Left kidney (tissue), 2 donors: Measurements from ENCODE around the gene RNF212. TPM values are rescaled to one million over a fixed set of nuclear protein-coding genes. Genes with fewer than 3 reads are reported as not detected.
A peak's percentile ranks its signal among the peaks of the same experiment; 100 is the strongest.

Source experiments
- DNase-seq: peaks from one replicate; pipeline ENCODE4 v3.0.0-alpha.2; 2013
- polyA plus RNA-seq: library from polyadenylated mRNA; unstranded; fragments of 120-200 nt; gene quantifications from one replicate; pipeline ENCODE4 v1.2.1, GENCODE V29; 2013; ENCODE audit not compliant: insufficient read length

The RNF212 gene
- polyA plus RNA-seq, 1 donor: 17.9 TPM

DNA sequence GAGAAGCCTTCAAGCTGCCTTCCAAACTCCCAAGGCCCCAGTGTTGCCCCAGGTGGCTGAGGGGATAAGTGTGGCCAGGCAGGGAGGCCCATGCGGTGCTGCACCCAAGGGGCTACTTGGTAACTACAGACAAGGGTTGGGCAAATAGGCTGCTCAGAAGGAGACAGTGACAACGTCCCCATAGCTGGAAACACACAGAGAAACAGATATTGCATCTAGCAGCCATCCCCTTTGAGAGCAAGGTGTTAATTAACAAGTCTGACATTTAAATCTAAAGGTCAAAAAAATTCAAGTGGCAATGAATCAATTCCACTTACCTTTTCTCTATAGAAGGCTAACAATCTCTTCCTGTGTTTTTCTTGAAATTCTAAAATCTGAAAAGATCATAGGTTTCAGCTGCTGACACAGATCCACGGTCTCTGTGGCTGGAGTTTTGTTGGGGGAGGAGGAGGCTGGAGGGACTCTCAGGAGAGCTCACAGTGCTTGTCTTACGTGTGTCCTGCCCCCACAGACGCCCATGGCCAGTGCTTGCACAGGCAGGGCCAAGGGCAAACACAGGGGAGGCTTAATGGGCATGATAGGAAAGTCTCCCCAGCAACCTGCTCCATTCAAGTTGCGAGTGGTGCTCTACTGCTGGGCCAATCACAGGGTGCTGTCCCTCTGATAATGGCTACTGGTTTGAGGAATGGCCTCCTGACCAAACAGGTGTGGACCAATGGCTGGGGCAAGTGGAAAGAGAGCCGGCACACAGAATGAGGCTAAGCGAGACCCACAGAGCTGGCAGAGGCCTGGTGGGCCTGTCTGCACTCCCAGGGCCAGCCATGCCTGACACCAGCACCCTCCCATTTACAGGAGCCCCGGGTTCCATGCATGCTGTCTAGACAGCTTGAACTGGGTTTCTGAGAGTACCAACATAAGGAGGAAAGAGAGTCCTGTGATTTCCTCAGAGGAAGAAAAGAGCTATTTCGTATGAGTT lies 22.6 kb downstream of the RNF212 start:
- DNase-seq: no peak

DNA sequence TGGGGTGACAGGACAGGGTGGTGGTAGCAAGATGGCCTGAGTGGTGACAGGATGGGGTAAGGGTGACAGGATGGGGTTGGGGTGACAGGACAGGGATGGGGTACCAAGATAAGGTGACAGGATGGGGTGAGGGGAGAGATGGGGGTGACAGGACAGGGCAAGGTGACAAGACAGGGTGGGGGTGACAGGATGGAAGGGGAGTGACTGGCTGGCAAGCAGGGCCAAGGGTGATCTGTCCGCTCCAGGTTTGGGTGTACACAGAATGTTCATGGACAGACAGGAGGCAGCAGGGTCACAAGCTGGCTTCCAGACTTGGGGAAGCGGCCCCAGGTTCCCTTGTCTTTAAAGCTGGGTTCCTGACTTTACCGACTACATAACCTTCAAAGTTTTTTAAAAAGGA lies 23.3 kb downstream of the RNF212 start:
- no peak for DNase-seq

DNA sequence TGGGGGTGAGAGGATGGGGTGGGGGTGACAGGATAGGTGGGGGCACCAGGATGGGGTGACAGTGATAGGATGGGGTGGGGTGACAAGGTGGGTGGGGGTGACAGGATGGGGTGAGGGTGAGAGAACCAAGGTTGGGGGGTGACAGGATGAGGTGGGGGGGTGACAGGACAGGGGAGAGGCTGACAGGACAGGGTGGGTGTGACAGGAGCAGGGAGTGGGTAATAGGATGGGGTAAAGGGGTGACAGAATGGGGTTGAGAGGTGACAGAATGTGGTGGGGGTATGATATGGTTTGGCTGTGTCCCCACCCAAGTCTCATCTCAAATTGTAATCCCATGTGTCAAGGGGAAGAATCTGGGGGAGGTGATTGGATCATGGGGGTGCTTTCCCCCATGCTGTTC lies 26.0 kb downstream of the RNF212 start:
- no peak for DNase-seq

DNA sequence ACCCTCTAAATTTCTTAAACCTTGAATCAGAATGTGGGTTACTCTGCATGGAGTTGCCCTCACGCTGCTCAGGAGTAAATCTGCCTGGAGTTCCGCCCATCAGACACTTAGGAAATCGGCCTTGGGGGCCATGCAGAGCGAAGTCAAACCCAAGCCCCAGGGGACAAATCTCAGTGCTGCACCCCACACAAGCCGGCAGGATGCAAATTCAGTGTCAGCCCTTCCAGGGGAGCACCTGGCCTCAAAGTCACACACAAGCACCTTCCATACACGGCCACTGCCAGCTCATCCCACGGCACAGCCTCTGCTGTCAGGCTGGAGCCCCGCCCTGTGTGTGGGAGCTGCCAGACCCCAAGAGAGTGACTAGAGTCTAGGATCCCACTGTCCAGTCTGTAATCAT lies 27.4 kb downstream of the RNF212 start:
- no peak for DNase-seq

- DNase-seq: no peak
Observed at GRCh38 chr4:1085404-1085799, 28.0 kb downstream of the RNF212 start.

DNA sequence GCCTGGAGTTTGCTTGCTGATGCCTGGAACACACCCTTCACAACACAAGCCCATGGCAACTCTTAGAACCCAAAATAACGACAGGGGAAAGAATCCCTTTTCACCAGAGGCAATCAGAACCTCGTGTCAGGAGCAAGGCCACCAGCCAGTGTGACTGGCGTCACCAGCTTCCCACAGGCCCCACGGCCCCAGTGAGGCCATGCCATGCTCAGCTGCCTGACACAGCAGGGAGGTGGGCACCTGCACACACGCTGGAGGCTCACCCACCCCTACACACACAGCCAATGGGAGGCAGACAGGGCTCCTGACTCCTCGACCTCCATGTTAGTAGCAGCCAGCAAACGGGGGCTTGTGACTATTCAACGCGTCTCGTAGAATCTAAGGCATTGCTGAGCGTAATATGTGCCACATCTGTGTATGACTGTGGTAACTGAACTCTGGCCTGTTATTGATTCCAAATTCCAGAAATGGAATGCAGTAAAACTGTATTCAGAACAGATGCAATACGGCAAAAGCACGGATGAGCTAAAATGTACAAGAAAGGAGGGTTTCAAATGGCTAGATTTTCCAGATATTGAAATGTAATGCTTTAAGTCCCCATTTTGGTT lies 28.5 kb downstream of the RNF212 start:
- DNase-seq: no peak

- DNase-seq: no peak
Observed at GRCh38 chr4:1084394-1084793, 29.0 kb downstream of the RNF212 start.

GRCh38 chr4:1082215-1083182 lies 30.9 kb downstream of the RNF212 start:
- DNase-seq: peak; percentile 31

DNA sequence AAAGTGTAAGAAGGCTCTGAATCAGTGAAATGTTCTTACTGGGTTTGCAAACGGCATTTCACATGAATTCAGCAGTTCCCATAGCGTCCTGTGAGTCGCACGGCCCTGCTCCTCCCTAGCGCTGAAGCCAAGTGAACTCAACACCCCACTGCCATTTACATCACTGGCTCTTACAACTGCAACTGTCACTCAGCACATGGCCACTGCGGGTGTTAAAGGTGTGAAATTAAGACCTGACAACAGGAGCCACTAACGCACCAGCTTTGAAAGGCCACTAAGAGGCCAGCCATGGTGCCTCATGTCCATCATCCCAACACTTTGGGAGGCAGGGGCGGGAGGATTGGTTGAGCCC lies 31.7 kb downstream of the RNF212 start:
- no peak for DNase-seq

DNA sequence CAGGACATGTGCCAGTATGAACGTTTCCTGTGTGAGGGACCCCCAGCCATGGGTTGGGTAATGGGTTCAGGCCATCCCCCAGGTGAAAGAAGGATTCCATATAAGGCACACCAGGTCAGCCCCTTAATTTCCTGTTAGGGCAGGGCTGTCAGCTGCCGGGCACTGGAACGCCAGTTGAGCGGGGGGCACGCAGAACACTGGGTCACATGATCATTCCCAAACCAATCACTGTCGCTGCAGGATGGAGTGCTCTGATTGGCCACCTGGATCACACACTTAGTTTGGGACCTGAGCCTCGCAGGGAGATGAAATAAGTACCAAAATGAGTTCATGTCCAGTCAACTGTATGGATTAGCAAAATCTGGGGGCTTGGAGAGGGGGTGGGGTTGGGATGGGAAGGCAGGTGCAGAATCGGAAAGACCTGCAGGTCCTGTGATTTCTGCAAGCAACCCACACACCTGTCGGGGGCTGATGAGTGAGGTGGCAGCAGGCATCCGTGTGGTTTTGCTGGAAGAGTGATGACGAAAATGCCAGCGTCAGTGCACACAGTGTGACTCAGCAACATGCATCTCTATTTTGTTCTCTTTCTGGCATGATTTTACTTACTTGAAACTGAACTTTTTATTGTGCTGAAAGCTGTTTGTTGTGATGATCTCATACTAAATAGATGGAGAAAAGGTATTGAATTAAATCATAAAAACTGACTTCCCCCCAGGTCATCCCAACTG lies 32.2 kb downstream of the RNF212 start:
- DNase-seq: no peak

GRCh38 chr4:1080432-1080831 lies 32.9 kb downstream of the RNF212 start:
- DNase-seq: no peak

GRCh38 chr4:1079711-1080265 lies 33.6 kb downstream of the RNF212 start:
- DNase-seq: no peak

DNA sequence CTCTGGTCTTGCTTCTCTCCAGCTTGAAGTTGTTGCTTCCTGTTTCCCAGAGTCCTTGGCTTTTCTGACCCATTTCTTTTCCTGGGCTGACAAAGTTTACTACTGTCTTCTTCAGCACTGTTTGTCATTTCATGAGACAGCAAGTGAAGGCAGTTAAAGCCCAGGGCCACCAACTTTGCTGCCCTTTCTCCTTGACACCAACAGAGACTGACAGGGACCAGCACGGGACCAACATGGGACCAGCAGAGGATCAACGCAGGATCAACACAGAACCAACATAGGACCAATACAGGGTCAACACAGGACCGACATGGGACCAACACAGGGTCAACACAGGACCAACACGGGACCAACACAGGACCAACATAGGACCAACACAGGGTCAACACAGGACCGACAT lies 34.9 kb downstream of the RNF212 start:
- no peak for DNase-seq

DNA sequence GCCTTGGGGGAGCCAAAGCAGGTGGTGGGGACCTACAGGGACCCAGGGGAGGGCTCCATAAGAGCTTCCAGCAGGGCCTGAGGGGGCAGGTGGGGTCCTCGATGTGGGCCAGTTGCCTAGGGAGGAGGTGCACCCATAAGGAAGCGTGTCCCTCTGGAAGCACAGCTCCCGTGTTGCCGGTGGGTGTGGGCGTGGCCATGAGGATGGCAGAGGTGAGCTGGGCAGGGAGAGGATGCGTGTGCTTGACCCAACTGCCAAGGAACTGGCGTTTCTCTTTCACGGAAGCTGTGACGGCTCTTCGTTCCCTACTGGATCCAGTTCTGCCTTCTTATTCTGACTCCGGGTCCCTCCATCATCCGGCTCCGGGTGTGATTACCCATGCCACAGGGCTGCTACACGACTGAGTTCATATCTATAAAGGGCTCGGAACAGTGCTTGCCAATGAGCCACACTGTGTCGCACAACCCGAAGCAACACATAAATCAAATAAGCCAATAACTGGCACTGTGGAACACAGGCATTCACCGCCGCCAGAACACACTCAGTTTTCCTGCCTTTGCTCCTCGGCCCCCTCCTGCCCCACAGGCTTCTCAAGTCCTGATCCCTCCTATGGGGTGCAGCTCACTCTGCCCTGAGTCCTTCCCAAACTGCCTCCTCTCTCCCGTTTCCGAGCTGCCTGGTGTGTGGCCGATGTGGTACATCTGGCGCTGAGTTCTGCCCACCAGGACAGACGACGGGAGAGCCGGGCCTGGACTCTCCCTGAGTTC lies 35.5 kb downstream of the RNF212 start:
- no peak for DNase-seq

GRCh38 chr4:1075809-1076699 lies 37.3 kb downstream of the RNF212 start:
- no peak for DNase-seq

DNA sequence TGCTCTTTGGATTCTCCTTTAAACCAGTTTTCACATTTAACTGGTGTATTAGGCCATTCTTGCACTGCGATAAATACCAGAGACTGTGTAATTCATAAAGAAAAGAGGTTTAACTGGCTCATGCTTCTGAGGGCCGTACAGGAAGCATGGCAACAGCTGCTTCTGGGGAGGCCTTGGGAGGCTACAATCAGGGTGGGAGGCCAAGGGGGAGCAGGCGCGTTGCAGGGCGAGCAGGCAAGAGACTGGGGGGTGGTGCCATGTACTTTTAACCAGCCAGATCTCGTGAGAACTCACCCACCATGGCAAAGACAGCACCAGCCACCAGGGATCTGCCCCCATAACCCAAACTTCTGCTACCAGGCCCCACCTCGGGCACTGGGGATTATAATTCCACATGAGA lies 38.1 kb downstream of the RNF212 start:
- DNase-seq: no peak

DNA sequence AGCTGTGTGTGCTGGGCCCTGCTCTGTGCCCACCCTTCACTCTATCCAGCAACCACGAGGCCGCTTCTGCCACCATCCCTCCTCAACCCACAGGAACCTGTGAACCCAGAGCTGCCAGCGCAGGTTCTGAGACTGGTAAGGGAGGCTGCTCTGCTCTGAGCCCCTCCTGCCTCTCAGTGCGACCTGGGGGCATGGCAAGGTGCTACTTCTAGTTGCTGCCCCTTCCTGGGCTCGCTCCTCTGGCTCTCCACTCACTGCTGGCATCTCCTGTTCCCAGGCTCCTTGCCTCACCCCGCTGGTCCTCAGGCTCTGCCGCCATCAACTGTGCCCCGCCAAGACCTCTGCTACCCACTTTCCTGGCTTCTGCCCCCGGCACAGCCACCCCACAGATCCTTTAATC lies 39.3 kb downstream of the RNF212 start:
- DNase-seq: no peak

DNA sequence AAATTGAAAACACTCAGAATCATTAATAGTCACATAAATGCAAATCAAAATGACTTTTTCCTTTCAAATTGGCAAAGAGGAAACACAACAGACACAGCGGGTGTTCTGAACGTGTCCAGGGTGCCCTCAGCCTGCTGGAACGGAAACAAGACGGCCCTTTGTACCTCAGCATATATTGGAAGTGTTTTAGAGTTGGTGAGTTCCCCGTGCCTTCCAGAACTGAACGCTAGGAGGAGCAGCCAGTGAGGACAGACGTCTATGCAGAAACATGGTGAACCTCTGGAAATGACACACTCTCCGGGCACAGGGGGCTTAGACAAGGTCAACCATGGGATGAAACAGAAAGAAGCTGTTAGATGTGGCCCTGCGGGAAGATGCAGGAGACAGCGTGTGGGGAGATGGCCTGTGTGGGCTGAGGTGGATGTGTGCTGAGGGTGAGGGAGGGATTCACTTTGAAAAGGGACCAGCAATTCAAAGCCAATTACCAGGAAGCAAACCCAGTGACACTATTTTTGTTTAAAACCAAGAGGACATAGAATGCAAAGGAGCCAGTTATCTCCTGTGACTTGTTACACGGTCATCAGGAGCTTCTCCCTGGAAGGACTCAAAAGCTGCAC lies 40.4 kb downstream of the RNF212 start:
- DNase-seq: peak; percentile 54

DNA sequence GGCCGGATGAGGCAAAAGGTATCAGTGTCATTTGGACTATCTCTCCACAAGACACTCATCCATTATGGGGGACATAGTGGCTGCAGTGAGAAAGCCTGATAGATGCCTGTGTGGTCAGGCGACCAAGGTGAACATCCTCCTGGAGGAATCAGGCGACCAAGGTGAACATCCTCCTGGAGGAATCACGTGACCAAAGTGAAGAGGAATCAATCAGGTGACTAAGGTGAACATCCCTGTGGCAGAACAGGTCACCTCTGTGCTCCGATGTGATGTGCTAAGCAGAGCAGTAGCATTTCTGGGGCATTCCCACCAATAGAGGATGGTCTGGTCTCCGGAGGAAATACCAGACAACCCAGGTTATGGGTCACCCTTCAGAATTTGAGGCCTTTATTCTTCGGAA lies 44.0 kb downstream of the RNF212 start:
- no peak for DNase-seq
